Neural cell (in vitro differentiated cells): ENCODE data around the gene KCNAB2. TPM values are rescaled to one million over a fixed set of nuclear protein-coding genes. Genes with fewer than 3 reads are reported as not detected.

ENCODE experiments used
- H2AFZ ChIP-seq: fragments of 200-600, 300-800 bp; sonication (generic), shearing (Covaris generic); 2 replicates; pipeline ENCODE4 v1.6.0; 2014; ENCODE audit warnings: low read depth, mild to moderate bottlenecking, antibody characterized with exemption, low read length, moderate library complexity
- H3F3A ChIP-seq: fragments of 200-600 bp; shearing (Covaris generic); 2 replicates; pipeline ENCODE4 v1.6.1; 2016; ENCODE audit warnings: mild to moderate bottlenecking, moderate library complexity, mixed read lengths, antibody characterized with exemption, low read length; ENCODE audit not compliant: insufficient read depth, poor library complexity, severe bottlenecking
- H3K27ac ChIP-seq: fragments of 200-600, 300-800 bp; sonication (generic), shearing (Covaris generic); 2 replicates; pipeline ENCODE4 v1.5.1; 2014; ENCODE audit warnings: mild to moderate bottlenecking, low read length, moderate library complexity
- H3K27me3 ChIP-seq: fragments of 300-800, 200-600 bp; sonication (generic), shearing (Covaris generic); 2 replicates; pipeline ENCODE4 v1.6.0; 2014; ENCODE audit warnings: mild to moderate bottlenecking, low read depth, low read length, moderate library complexity; ENCODE audit not compliant: insufficient read depth
- H3K36me3 ChIP-seq: fragments of 300-800, 200-600 bp; sonication (generic), shearing (Covaris generic); 2 replicates; pipeline ENCODE4 v1.5.1; 2014; ENCODE audit warnings: mild to moderate bottlenecking, antibody characterized with exemption, low read length, moderate library complexity; ENCODE audit not compliant: insufficient read depth
- H3K4me2 ChIP-seq: fragments of 300-800, 200-600 bp; sonication (generic), shearing (Covaris generic); 2 replicates; pipeline ENCODE4 v1.6.0; 2014; ENCODE audit warnings: mild to moderate bottlenecking, low read length
- H3K4me3 ChIP-seq: fragments of 300-800, 200-600 bp; sonication (generic), shearing (Covaris generic); 2 replicates; pipeline ENCODE4 v1.5.1; 2014; ENCODE audit warnings: mild to moderate bottlenecking, low read length, moderate library complexity
- H3K79me2 ChIP-seq: fragments of 200-600 bp; shearing (Covaris generic); replicated peaks from 2 replicates; pipeline ENCODE4 v1.6.0; 2014; ENCODE audit warnings: mild to moderate bottlenecking, low read length, moderate library complexity; ENCODE audit not compliant: insufficient read depth
- H3K9ac ChIP-seq: fragments of 300-800, 200-600 bp; sonication (generic), shearing (Covaris generic); 2 replicates; pipeline ENCODE4 v1.6.1; 2016; ENCODE audit warnings: mild to moderate bottlenecking, low read length, mixed read lengths
- H3K9me2 ChIP-seq: fragments of 200-600 bp; shearing (Covaris generic); 2 replicates; pipeline ENCODE4 v1.6.1; 2016; ENCODE audit warnings: mild to moderate bottlenecking, low read length, mixed read lengths; ENCODE audit not compliant: insufficient read depth
- H3K9me3 ChIP-seq: fragments of 200-600, 300-800 bp; sonication (generic), shearing (Covaris generic); 2 replicates; pipeline ENCODE4 v1.6.1; 2016; ENCODE audit warnings: mild to moderate bottlenecking, mixed run types, low read length, moderate library complexity, mixed read lengths
- H4K20me1 ChIP-seq: fragments of 200-600 bp; shearing (Covaris generic); 2 replicates; pipeline ENCODE4 v1.6.1; 2016; ENCODE audit warnings: mild to moderate bottlenecking, mixed run types; ENCODE audit not compliant: insufficient read depth
- EP300 ChIP-seq: fragments of 450-650 bp; conservative IDR thresholded peaks from 2 replicates; pipeline ENCODE4 v1.6.1; 2014; ENCODE audit warnings: antibody characterized with exemption, mild to moderate bottlenecking, moderate library complexity; ENCODE audit not compliant: poor library complexity, severe bottlenecking
- EZH2 ChIP-seq: fragments of 200-600, 300-800 bp; shearing (Covaris generic), sonication (generic); IDR thresholded peaks from 2 replicates; pipeline ENCODE4 v1.6.1; 2014; ENCODE audit warnings: antibody characterized with exemption, low read length, borderline replicate concordance, mild to moderate bottlenecking; ENCODE audit not compliant: insufficient read depth, poor library complexity, severe bottlenecking
- MXI1 ChIP-seq: fragments of 450-650 bp; conservative IDR thresholded peaks from 2 replicates; pipeline ENCODE4 v1.6.1; 2014; ENCODE audit warnings: antibody characterized with exemption, mild to moderate bottlenecking; ENCODE audit not compliant: poor library complexity, severe bottlenecking
- POLR2AphosphoS5 ChIP-seq: IDR thresholded peaks from 2 replicates; pipeline ENCODE4 v1.6.1; 2012
- RAD21 ChIP-seq: fragments of 450-650 bp; conservative IDR thresholded peaks from 2 replicates; pipeline ENCODE4 v1.6.1; 2014; ENCODE audit warnings: antibody characterized with exemption, mild to moderate bottlenecking, moderate library complexity
- SMC3 ChIP-seq: fragments of 450-650 bp; conservative IDR thresholded peaks from 2 replicates; pipeline ENCODE4 v1.6.1; 2014; ENCODE audit warnings: antibody characterized with exemption, mild to moderate bottlenecking, moderate library complexity; ENCODE audit not compliant: poor library complexity
- TAF1 ChIP-seq: IDR thresholded peaks from 2 replicates; pipeline ENCODE4 v1.6.1; 2012; ENCODE audit warnings: low read depth
- polyA plus RNA-seq: library from polyadenylated mRNA; depleted of rRNA; stranded (reverse); fragments of >200 nt; gene quantifications from 2 replicates; pipeline ENCODE4 v1.2.3, GENCODE V29; 2014
- TF ChIP-seq, protein P1 (sequence below): fragments of 450-650 bp; IDR thresholded peaks from 2 replicates; pipeline ENCODE4 v1.5.1; 2014; ENCODE audit warnings: antibody characterized with exemption, mild to moderate bottlenecking, moderate library complexity; ENCODE audit not compliant: poor library complexity, severe bottlenecking
- TF ChIP-seq, protein P2 (sequence below): IDR thresholded peaks from 2 replicates; pipeline ENCODE4 v1.6.1; 2012; ENCODE audit warnings: borderline replicate concordance

The KCNAB2 gene
- polyA plus RNA-seq, 1 donor from 2014 or later: 11.7 TPM

DNA sequence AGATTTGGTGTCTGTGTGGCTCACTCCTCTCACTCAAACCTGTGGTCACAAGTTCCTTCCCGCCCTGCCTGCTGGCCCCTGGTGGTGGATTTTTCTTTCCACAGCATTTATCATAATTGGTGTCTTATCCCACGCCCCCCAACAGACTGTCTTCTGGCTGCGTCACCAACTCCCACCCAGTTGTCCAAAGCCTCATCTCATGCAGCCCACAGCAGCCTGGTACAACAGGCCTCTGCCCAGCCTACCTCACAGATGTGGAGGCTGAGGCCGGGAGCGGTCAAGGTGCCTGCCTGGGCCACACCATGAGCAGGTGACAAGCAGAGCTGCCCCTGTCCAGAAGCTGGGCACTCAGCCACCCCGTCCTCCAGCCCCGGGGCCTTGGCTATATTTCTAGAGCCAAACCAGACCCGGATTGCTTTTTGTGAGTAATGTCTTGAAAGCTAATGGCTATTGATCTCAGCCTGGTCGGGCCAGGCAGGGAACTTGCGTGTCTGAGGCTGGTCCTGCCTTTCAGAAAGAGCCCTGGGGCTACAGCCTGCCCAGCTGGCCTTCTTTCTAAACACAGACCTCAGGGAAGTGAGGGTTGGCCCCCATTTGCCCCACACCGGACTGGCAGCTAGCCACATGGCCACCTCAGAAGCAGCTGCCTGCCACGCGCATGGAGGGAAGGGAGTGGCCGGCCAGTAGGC, 2.6 kb downstream of the KCNAB2 start:
- Histone ChIP-seq H3K27ac (no peak overlapping the region), H3K9me2 (no peaks in the 10 kb centered on the region)

DNA sequence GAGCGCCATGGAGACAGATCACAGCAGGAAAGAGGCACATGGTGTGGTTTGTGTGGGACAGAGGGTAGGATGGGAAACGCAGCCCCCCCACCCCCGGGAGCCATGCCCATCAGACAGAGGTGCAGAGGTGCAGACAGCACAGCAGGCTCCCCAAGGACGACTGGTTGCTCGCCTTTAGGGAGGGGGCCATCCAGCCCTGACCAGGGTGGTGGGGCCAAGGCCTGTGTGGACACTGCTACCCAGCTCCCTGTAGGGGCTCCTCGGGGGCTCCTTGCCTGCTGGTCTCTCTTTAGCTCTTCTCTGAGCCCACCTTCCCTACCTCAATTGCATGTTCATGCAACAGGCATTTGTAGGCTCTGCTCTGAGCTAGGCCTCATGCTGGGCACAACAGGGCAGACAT, 3.7 kb downstream of the KCNAB2 start:
- no peaks in the 10 kb centered on the region for H3K9me3 ChIP-seq
- H3K27me3 ChIP-seq: no peaks in the 10 kb centered on the region
- no peaks in the 10 kb centered on the region for H3K79me2 ChIP-seq
- no peaks in the 10 kb centered on the region for H4K20me1 ChIP-seq
- no peak overlapping the region for H3K4me3 ChIP-seq
- no peak overlapping the region for H3K4me2 ChIP-seq
- H2AFZ ChIP-seq: no peak overlapping the region
- H3K9ac ChIP-seq: no peak overlapping the region
- no peaks in the 10 kb centered on the region for H3K9me2 ChIP-seq
- no peaks in the 10 kb centered on the region for H3K36me3 ChIP-seq
- no peaks in the 10 kb centered on the region for H3F3A ChIP-seq
- TF ChIP-seq TAF1: no peak
- TF ChIP-seq, protein P1, sequence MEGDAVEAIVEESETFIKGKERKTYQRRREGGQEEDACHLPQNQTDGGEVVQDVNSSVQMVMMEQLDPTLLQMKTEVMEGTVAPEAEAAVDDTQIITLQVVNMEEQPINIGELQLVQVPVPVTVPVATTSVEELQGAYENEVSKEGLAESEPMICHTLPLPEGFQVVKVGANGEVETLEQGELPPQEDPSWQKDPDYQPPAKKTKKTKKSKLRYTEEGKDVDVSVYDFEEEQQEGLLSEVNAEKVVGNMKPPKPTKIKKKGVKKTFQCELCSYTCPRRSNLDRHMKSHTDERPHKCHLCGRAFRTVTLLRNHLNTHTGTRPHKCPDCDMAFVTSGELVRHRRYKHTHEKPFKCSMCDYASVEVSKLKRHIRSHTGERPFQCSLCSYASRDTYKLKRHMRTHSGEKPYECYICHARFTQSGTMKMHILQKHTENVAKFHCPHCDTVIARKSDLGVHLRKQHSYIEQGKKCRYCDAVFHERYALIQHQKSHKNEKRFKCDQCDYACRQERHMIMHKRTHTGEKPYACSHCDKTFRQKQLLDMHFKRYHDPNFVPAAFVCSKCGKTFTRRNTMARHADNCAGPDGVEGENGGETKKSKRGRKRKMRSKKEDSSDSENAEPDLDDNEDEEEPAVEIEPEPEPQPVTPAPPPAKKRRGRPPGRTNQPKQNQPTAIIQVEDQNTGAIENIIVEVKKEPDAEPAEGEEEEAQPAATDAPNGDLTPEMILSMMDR: no peak
- TF ChIP-seq POLR2AphosphoS5: no peak
- no peak for TF ChIP-seq SMC3
- no peak overlapping the region for H3K27ac ChIP-seq

More for the DNA sequence above, 2.6 kb downstream of the KCNAB2 start:
- TF ChIP-seq SMC3 (no peak), TAF1 (no peak), RAD21 (no peak), EP300 (no peak), MXI1 (no peak), POLR2AphosphoS5 (no peak), EZH2 (no peak)
- TF ChIP-seq, protein P2, sequence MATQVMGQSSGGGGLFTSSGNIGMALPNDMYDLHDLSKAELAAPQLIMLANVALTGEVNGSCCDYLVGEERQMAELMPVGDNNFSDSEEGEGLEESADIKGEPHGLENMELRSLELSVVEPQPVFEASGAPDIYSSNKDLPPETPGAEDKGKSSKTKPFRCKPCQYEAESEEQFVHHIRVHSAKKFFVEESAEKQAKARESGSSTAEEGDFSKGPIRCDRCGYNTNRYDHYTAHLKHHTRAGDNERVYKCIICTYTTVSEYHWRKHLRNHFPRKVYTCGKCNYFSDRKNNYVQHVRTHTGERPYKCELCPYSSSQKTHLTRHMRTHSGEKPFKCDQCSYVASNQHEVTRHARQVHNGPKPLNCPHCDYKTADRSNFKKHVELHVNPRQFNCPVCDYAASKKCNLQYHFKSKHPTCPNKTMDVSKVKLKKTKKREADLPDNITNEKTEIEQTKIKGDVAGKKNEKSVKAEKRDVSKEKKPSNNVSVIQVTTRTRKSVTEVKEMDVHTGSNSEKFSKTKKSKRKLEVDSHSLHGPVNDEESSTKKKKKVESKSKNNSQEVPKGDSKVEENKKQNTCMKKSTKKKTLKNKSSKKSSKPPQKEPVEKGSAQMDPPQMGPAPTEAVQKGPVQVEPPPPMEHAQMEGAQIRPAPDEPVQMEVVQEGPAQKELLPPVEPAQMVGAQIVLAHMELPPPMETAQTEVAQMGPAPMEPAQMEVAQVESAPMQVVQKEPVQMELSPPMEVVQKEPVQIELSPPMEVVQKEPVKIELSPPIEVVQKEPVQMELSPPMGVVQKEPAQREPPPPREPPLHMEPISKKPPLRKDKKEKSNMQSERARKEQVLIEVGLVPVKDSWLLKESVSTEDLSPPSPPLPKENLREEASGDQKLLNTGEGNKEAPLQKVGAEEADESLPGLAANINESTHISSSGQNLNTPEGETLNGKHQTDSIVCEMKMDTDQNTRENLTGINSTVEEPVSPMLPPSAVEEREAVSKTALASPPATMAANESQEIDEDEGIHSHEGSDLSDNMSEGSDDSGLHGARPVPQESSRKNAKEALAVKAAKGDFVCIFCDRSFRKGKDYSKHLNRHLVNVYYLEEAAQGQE: no peak
- TF ChIP-seq, protein P1: no peak
- no peaks in the 10 kb centered on the region for H3K27me3 ChIP-seq
- no peaks in the 10 kb centered on the region for H3K79me2 ChIP-seq
- H3F3A ChIP-seq: no peaks in the 10 kb centered on the region
- no peak overlapping the region for H2AFZ ChIP-seq
- H3K4me3 ChIP-seq: no peak overlapping the region
- H4K20me1 ChIP-seq: no peaks in the 10 kb centered on the region
- no peaks in the 10 kb centered on the region for H3K36me3 ChIP-seq
- H3K9me3 ChIP-seq: no peaks in the 10 kb centered on the region
- no peak overlapping the region for H3K9ac ChIP-seq
- H3K4me2 ChIP-seq: no peak overlapping the region
